Glutamatergic neuron (in vitro differentiated cells): Measurements from ENCODE around the gene VWF. TPM values are rescaled to one million over a fixed set of nuclear protein-coding genes. Genes with fewer than 3 reads are reported as not detected.

Source experiments
- DNase-seq: peaks from one replicate; pipeline ENCODE4 v3.0.0; 2022
- H3K27ac Mint-ChIP-seq: one replicate; pipeline ENCODE4 v1.8.0; 2020; ENCODE audit warnings: mild to moderate bottlenecking, mixed read lengths, inconsistent platforms; ENCODE audit not compliant: unreplicated experiment
- H3K27me3 Mint-ChIP-seq: one replicate; pipeline ENCODE4 v1.8.0; 2020; ENCODE audit warnings: mild to moderate bottlenecking, moderate library complexity, mixed read lengths, inconsistent platforms; ENCODE audit not compliant: unreplicated experiment
- H3K36me3 Mint-ChIP-seq: one replicate; pipeline ENCODE4 v1.8.0; 2020; ENCODE audit warnings: mild to moderate bottlenecking, mixed read lengths, inconsistent platforms; ENCODE audit not compliant: unreplicated experiment
- H3K4me1 Mint-ChIP-seq: one replicate; pipeline ENCODE4 v1.8.0; 2020; ENCODE audit warnings: mild to moderate bottlenecking, low read depth, mixed read lengths, inconsistent platforms; ENCODE audit not compliant: unreplicated experiment
- H3K4me3 Mint-ChIP-seq: one replicate; pipeline ENCODE4 v1.8.0; 2020; ENCODE audit warnings: mild to moderate bottlenecking, mixed read lengths, inconsistent platforms; ENCODE audit not compliant: unreplicated experiment
- H3K9me3 Mint-ChIP-seq: one replicate; pipeline ENCODE4 v1.8.0; 2020; ENCODE audit warnings: mild to moderate bottlenecking, moderate library complexity, mixed read lengths, inconsistent platforms; ENCODE audit not compliant: unreplicated experiment
- CTCF ChIP-seq: fragments of 200-600 bp; sonication (generic); IDR thresholded peaks from one replicate; pipeline ENCODE4 v1.5.0; 2021; ENCODE audit not compliant: partially characterized antibody, unreplicated experiment
- total RNA-seq: library from RNA; stranded (reverse); fragmentation: NEBNext Ultra II Directional; extraction: Animal tissue kit (Norgen Biotek cat#: 25700); gene quantifications from one replicate; pipeline ENCODE4 v1.2.1, GENCODE V29; 2021; ENCODE audit not compliant: unreplicated experiment

Gene VWF
- total RNA-seq, 1 donor from 2014 or later, result 0.37 TPM

GRCh38 chr12:6058481-6059161 is 65.8 kb downstream of the VWF start:
- Mint-ChIP-seq H3K27me3 (peaks cover 13% of the 10 kb centered on the region), H3K9me3 (peaks cover 7% of the 10 kb centered on the region), H3K27ac (no peak overlapping the region), H3K4me1 (peaks cover 4% of the 10 kb centered on the region), H3K4me3 (no peak overlapping the region), H3K36me3 (peaks cover 4% of the 10 kb centered on the region)
- TF ChIP-seq CTCF, result no peak
- DNase-seq, result no peak

GRCh38 chr12:6057700-6058099 is 66.8 kb downstream of the VWF start:
- Mint-ChIP-seq H3K36me3 (peaks cover 4% of the 10 kb centered on the region), H3K4me1 (peaks cover 4% of the 10 kb centered on the region), H3K27ac (no peak overlapping the region), H3K27me3 (peaks cover 13% of the 10 kb centered on the region), H3K9me3 (peaks cover 5% of the 10 kb centered on the region), H3K4me3 (peak overlapping the region; percentile 4)
- peak; percentile 56 for TF ChIP-seq CTCF
- DNase-seq, result peak; percentile 65

- peaks cover 5% of the 10 kb centered on the region for H3K9me3 Mint-ChIP-seq
- H3K4me3 Mint-ChIP-seq, result peak overlapping the region; percentile 38
- H3K27me3 Mint-ChIP-seq, result peaks cover 13% of the 10 kb centered on the region
- peak; percentile 34 for TF ChIP-seq CTCF
- peaks cover 4% of the 10 kb centered on the region for H3K36me3 Mint-ChIP-seq
- H3K27ac Mint-ChIP-seq, result no peak overlapping the region
- H3K4me1 Mint-ChIP-seq, result peaks cover 4% of the 10 kb centered on the region
- peak; percentile 40 for DNase-seq
Measured at GRCh38 chr12:6056406-6057240, 67.8 kb downstream of the VWF start.

- peaks cover 4% of the 10 kb centered on the region for H3K4me1 Mint-ChIP-seq
- H3K36me3 Mint-ChIP-seq, result peaks cover 4% of the 10 kb centered on the region
- no peak overlapping the region for H3K4me3 Mint-ChIP-seq
- H3K27me3 Mint-ChIP-seq, result peaks cover 12% of the 10 kb centered on the region
- no peak overlapping the region for H3K27ac Mint-ChIP-seq
- no peak for TF ChIP-seq CTCF
- DNase-seq, result no peak
- peaks cover 5% of the 10 kb centered on the region for H3K9me3 Mint-ChIP-seq
Measured at GRCh38 chr12:6053541-6053940, 70.9 kb downstream of the VWF start.

GRCh38 chr12:6052940-6053329 is 71.5 kb downstream of the VWF start:
- Mint-ChIP-seq H3K27me3 (peaks cover 11% of the 10 kb centered on the region), H3K4me1 (peaks cover 1% of the 10 kb centered on the region), H3K36me3 (peaks cover 4% of the 10 kb centered on the region), H3K27ac (no peak overlapping the region), H3K4me3 (no peak overlapping the region), H3K9me3 (peaks cover 5% of the 10 kb centered on the region)
- no peak for TF ChIP-seq CTCF
- DNase-seq, result no peak
